Cardiac septum (tissue), 1 donor: ENCODE results near the gene TP53TG3D. TPM values are rescaled to one million over a fixed set of nuclear protein-coding genes. Genes with fewer than 3 reads are reported as not detected.
"Not testable (repeated sequence)": the region's sequence is repeated elsewhere in the genome, so short reads cannot be mapped to it uniquely, and the experiment has no call there.

ENCODE experiments used
- DNase-seq: peaks from one replicate; pipeline ENCODE4 v3.0.0-alpha.2; 2020; ENCODE audit warnings: low spot score
- intact Hi-C: fragments of 100-400 bp; cut with DNase I; formaldehyde crosslinking; loops from one replicate; pipeline ENCODE4 v1.14.0; 2022
- long read RNA-seq: library from polyadenylated mRNA; unstranded; transcript quantifications from one replicate; pipeline ENCODE4 v2.0.0, GENCODE V29; 2021
- total RNA-seq: library from RNA; stranded (reverse); fragmentation: NEBNext Ultra II Directional; extraction: Animal tissue kit (Norgen Biotek cat#: 25700); gene quantifications from one replicate; pipeline ENCODE4 v1.2.1, GENCODE V29; 2021
- donor health status: DM: no; HTN: no; CAD: no.

Gene TP53TG3D, protein sequence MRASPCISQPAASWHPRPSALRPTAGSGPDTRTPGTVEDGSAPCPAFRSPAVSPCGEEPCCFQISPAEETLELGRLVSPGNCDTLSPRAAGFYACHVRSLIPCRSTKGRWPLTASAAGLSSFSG
- 0.81 TPM for total RNA-seq
- long read RNA-seq: 0 reads

DNA sequence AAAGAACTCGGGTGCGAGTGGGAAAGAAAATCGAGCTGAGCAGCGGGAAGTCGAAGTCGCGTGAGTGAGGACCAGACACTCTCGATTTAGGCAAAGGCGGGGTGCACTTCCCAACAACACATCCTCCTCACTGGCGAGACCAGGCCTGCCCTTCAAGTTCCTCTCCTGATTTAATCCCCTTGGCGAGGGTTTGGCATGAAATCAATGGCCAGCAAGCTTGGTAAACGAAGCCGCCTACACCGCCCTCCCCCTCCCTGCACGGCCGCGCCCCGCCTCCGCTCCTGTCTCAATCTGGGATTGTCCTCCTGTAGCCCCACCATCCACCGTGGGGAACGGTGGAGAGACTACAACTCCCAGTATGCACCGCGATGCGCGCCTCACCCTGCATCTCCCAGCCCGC is at the start of gene TP53TG3D:
Gene TP53TG3D, plus strand, starts transcription at position 301 of the 400 bp plus-strand sequence. Its CDS starts 68 bp downstream, at position 369.
- intact Hi-C loops: not testable (repeated sequence)

DNA sequence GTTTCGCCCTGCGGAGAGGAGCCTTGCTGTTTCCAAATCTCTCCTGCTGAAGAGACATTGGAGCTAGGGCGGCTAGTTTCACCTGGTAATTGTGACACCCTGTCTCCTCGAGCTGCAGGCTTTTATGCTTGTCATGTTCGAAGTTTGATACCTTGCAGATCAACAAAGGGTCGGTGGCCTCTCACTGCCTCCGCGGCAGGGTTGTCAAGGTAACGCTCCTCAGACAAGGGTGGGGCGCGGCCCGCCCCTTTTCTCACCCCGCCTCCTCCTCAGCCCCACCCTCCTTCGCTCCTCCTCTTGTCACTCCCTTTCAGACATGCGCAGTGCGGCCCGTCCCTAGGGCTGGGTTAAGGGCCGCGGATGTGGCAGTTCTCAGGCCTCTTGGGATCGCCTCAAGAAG is 421 bp downstream of the TP53TG3D start:
- DNase-seq: peak; percentile 58
- intact Hi-C loops: not testable (repeated sequence)

More for the DNA sequence above, at the start of gene TP53TG3D:
- not testable (repeated sequence) for DNase-seq

DNA sequence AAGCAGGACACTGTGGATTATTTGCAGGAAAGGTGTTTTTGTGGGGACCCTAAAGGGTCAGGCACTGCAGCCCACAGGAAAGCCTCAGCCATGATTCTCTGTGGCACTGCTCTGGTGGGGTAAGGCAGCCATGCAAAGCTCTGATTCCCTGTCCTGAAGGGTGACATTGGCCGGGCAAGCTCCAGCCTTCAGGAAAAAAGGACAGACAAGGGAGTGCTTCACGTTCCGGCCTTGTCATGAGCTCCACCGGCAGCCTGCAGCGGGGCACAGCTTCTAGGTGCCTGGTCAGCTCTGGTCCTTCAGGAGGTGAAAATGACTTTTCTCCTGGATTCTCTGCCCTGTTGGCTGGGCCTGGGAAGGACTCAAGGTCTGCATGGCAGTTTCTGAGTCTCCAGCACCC is 8.4 kb downstream of the TP53TG3D start:
- DNase-seq, intact Hi-C loops: not testable (repeated sequence)

DNA sequence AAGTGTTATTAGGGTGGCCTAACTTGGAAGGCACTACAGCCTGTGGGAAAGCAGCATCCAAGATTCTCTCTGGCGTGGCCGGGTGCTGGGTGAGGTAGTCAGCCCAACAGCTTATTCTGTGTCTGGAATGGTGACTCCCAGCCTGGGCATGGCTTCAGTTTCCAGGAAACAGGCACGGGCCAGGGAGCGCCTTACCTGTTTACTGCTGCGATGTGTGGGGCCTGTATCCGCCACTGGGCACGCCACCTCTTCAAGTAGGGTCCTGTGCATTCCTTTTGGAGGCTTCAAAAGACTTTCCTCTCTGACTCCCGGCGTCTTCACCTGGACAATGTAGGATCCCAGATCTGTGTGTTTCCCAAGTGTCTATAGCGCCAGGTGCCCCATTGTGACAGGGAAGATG is 10.5 kb downstream of the TP53TG3D start:
- DNase-seq: peak; percentile 54
- intact Hi-C loops: not testable (repeated sequence)

DNA sequence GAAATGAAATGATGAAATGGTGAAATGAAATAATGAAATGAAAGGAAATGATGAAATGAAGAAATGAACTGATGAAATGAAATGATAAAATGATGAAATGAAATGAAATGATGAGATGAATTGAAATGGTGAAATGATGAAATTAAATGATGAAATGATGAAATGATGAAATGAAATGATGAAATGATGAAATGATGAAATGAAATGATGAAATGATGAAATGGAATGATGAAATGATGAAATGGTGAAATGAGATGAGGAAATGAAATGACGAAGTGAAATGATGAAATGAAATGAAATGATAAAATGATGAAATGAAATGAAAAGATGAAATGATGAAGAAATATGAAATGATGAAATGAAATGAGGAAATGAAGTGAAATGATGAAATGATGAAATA is 28.8 kb downstream of the TP53TG3D start:
- intact Hi-C loops, DNase-seq: not testable (repeated sequence)

DNA sequence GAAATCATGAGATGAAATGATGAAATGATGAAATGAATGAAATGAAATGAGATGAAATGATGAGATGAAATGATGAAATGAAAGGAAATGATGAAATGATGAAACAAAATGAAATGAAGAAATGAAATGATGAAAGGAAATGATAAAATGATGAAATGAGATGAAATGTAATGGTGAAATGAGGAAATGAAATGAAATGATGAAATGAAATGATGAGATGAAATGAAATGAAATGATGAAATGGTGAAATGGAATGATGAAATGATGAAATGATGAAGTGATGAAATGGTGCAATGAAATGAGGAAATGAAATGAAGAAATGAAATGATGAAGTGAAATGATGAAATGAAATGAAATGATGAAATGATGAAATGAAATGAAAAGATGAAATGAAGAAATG is 29.9 kb downstream of the TP53TG3D start:
- DNase-seq, intact Hi-C loops: not testable (repeated sequence)

DNA sequence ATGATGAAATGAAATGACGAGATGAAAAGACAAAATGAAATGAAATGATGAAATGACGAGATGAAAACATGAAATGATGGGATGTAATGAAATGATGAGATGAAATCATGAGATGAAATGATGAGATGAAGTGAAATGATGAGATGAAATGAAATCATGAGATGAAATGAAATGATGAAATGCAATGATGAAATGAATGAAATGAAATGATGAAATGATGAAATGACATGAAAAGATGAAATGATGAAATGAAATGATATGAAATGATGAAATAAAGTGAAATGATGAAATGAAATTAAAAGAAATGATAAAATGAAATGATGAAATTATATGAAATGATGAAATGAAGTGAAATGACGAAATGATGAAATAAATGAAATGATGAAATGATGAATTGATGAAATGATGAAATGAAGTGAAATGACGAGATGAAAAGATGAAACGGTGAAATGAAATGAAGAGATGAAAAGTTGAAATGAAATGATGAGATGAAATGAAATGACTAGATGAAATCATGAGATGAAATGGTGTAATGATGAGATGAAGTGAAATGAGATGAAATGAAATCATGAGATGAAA is 30.9 kb downstream of the TP53TG3D start:
- DNase-seq: not testable (repeated sequence)

DNA sequence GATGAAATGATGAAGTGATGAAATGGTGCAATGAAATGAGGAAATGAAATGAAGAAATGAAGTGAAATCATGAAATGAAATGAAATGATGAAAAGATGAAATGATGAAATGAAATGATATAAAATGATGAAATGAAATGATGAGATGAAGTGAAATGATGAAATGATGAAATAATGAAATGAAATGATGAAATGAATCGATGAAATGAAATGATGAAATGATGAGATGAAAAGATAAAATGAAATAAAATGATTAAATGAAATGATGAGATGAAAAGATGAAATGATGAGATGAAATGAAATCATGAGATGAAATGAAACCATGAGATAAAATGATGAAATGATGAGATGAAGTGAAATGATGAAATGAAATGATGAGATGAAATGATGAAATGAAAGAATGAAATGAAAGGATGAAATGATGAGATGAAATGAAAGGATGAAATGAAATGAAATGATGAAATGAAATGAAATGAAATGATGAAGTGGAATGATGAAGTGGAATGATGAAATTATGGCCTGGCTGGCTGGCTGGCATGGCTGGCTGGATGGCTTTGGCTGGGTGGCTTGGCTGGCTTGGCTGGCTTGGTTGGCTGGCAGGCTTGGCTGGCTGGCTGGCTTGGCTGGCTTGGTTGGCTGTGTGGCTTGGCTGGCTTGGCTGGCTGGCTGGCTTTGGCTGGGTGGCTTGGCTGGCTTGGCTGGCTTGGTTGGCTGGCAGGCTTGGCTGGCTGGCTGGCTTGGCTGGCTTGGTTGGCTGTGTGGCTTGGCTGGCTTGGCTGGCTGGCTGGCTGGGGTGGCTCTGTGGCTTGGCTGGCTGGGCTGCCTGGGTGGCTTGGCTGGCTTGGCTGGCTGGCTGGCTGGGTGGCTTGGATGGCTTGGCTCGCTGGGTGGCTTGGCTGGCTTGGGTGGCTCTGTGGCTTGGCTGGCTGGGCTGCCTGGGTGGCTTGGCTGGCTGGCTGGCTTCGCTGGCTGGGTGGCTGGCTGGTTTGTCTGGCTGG is 32.0 kb downstream of the TP53TG3D start:
- DNase-seq, intact Hi-C loops: not testable (repeated sequence)

More for the DNA sequence above, 30.9 kb downstream of the TP53TG3D start:
- intact Hi-C loops: not testable (repeated sequence)

DNA sequence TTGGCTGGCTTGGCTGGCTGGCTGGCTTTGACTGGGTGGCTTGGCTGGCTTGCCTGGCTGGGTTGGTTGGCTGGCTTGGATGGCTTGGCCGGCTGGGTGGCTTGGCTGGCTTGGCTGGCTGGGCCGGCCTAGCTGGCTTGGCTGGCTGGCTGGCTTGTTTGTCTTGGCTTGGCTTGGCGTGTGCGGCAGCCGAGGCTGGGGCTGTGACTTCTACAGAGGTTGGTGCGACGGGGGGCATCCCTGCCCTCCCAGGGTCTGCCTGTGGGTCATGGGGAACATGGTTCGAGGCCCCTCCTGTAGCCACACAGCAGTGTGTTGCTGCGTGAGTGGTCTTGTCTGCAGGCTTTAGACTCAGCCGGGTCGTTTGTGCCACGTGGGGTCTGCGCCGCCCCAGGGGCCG is 33.1 kb downstream of the TP53TG3D start:
- intact Hi-C loops: not testable (repeated sequence)
- DNase-seq: peak; percentile 51

DNA sequence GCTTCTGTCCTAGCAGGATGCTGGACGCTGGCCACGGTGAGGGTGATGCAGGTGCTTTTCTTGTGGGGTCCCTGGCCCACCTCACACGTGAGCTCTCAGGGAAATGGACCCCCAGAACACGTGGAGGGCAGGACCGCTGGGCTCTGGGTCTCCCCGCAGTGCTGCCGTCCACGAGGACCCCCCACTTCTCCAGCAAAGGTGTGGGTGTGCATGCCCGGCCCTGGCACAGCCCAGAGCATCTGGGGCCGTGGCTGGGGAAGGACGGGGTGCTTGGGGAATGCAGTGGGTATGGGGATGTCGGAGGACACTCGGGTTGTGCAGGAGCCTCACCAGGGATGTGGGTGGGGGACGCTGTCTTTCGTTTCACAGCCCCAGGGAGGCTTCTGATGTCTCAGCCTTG is 34.7 kb downstream of the TP53TG3D start:
- DNase-seq, intact Hi-C loops: not testable (repeated sequence)

DNA sequence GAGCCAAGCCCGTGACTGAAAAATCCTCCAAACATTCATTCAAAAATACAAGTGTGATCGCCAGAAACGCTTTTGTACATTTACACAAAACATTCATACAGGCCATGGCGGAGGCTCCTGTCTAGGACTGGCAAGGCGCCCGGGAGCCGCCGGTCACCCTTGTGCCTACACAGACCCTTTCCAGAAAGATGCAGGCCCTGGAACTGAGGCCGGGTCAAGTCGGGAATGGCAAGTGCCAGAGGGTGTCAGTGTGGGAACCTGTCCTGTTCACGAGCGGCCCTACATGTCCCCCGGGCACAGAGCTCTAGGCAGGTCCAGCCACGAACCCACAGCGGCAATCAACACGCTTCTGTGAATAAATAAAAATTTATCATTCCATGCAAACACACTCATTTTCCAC is 36.1 kb downstream of the TP53TG3D start:
- DNase-seq, intact Hi-C loops: not testable (repeated sequence)

DNA sequence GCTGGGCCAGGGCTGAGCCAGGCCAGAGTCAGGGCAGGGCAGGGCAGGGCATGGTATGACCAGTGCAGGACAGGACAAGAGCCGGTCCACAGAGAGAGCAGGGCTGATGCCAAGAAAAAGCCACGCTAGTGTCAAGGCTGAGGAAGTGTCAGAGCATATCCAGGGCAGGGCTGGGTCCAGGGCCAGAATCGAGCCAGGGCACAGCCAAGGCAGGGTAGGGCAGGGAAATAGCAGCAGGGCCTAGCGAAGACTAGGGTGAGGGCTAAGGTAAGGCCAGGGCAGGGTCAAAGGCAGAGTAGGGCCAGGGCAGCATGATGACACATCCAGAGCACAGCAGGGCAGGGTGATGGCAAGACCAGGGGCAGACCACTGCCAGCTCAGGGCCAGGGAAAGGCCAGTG is 49.7 kb downstream of the TP53TG3D start:
- DNase-seq, intact Hi-C loops: not testable (repeated sequence)
